K562 (cell line): ENCODE results near the gene CTCFL. TPM values are rescaled to one million over a fixed set of nuclear protein-coding genes. Genes with fewer than 3 reads are reported as not detected.

ENCODE experiments used
- ATAC-seq: fragments of 200-7000 bp; cut with Tn5 transposase; 3 replicates; pipeline ENCODE4 v1.9.1; 2020; ENCODE audit warnings: moderate library complexity
- Bru-seq: library from RNA; stranded (reverse); fragments of 400-500 nt; gene quantifications from one replicate; lab custom pipeline; 2021; lab: Mats Ljungman, UMichigan
- BruChase-seq, 2 experiments: library from RNA; stranded (reverse); fragments of 400-500 nt; gene quantifications; one replicate each; lab custom pipeline; 2021; lab: Mats Ljungman, UMichigan
- BruUV-seq: library from RNA; stranded (reverse); fragments of 400-500 nt; replicated peaks from 2 replicates; lab custom pipeline; 2021; lab: Mats Ljungman, UMichigan
- CTCF ChIA-PET: fragments of 300-600 bp; formaldehyde crosslinking; extraction: SDS; loops from one replicate; lab custom pipeline; 2021; ENCODE audit warnings: low intra/inter-chr PET ratio; lab: Yijun Ruan, JAX
- POLR2A ChIA-PET: fragments of 300-600, 350-650 bp; sonication (Branson Sonifier 250); formaldehyde crosslinking; extraction: SDS; loops from one replicate; lab custom pipeline; 2021; ENCODE audit warnings: antibody characterized with exemption, inconsistent platforms; lab: Yijun Ruan, JAX
- DNase-seq, 4 experiments: peaks; one replicate each; pipeline versions ENCODE4 v3.0.0 to v3.0.0-alpha.2; 2011 to 2018; ENCODE audit warnings: low spot score in 3 of 4, mixed read lengths in 3 of 4; ENCODE audit errors: extremely low read depth in 1 of 4
- FAIRE-seq: peaks from 2 replicates; lab custom pipeline; 2011; peaks lifted over from hg19 to GRCh38; lab: Jason Lieb, UNC
- H2AFZ ChIP-seq: 2 replicates; pipeline ENCODE4 v1.6.0; 2011; ENCODE audit warnings: low read depth, low read length, control low read depth, inconsistent platforms
- H3K27ac ChIP-seq: fragments of 200-600 bp; 3 replicates; pipeline ENCODE4 v1.8.0; 2011; ENCODE audit warnings: low read depth, mild to moderate bottlenecking, control low read depth, inconsistent platforms, low read length, moderate library complexity, mixed read lengths; ENCODE audit errors: extremely low read depth
- H3K27me3 ChIP-seq, 2 experiments: fragments of 300-600 bp in 1 of 2; 2 replicates in 1 of 2; 3 replicates in 1 of 2; pipeline versions ENCODE4 v1.6.0 to v1.8.0; 2011; ENCODE audit warnings: inconsistent platforms in 2 of 2, low read length in 2 of 2, mild to moderate bottlenecking in 1 of 2, mixed read lengths in 1 of 2, moderate library complexity in 1 of 2; ENCODE audit not compliant: control insufficient read depth in 2 of 2, insufficient read depth in 2 of 2
- H3K36me3 ChIP-seq: fragments of 300-600 bp; 3 replicates; pipeline ENCODE4 v1.8.0; 2011; ENCODE audit warnings: mild to moderate bottlenecking, low read length, inconsistent platforms; ENCODE audit not compliant: control insufficient read depth, insufficient read depth
- H3K4me1 ChIP-seq, 2 experiments: fragments of 200-600 bp in 1 of 2; replicated peaks in 1 of 2; 2 replicates in 1 of 2; 3 replicates in 1 of 2; pipeline versions ENCODE4 v1.5.1 to v1.8.0; 2011; ENCODE audit warnings: inconsistent platforms in 2 of 2, low read length in 2 of 2, mild to moderate bottlenecking in 1 of 2, mixed read lengths in 1 of 2, moderate library complexity in 1 of 2; ENCODE audit not compliant: control insufficient read depth in 2 of 2, insufficient read depth in 2 of 2
- H3K4me2 ChIP-seq: 2 replicates; pipeline ENCODE4 v1.6.1; 2011; ENCODE audit warnings: low read length, control low read depth, inconsistent platforms, mixed read lengths; ENCODE audit not compliant: insufficient read depth
- H3K4me3 ChIP-seq: fragments of 200-600 bp; sonication (generic), shearing (Covaris generic); 2 replicates; pipeline ENCODE4 v1.5.1; 2016; ENCODE audit warnings: control low read depth, inconsistent platforms
- H3K79me2 ChIP-seq: fragments of 200-600 bp; 3 replicates; pipeline ENCODE4 v1.8.0; 2011; ENCODE audit warnings: low read length, inconsistent platforms; ENCODE audit not compliant: control insufficient read depth, insufficient read depth
- H3K9ac ChIP-seq, 2 experiments: 2 replicates each; pipeline versions ENCODE4 v1.6.0 to v1.6.1; 2011; ENCODE audit warnings: low read depth in 2 of 2, low read length in 2 of 2, control low read depth in 1 of 2, inconsistent platforms in 1 of 2, mild to moderate bottlenecking in 1 of 2, mixed read lengths in 1 of 2; ENCODE audit not compliant: insufficient read depth in 1 of 2
- H3K9me1 ChIP-seq: one replicate; pipeline ENCODE4 v1.6.0; 2011; ENCODE audit warnings: inconsistent platforms, mild to moderate bottlenecking, low read length, moderate library complexity; ENCODE audit not compliant: control insufficient read depth, insufficient read depth
- H3K9me3 ChIP-seq: replicated peaks from 2 replicates; pipeline ENCODE4 v1.5.1; 2011; ENCODE audit warnings: low read depth, low read length, inconsistent platforms; ENCODE audit not compliant: control insufficient read depth, insufficient read depth
- H4K20me1 ChIP-seq: replicated peaks from 2 replicates; pipeline ENCODE4 v1.6.1; 2011; ENCODE audit warnings: low read length, inconsistent platforms, mixed read lengths; ENCODE audit not compliant: control insufficient read depth, insufficient read depth
- CHD2 ChIP-seq: IDR thresholded peaks from 2 replicates; pipeline ENCODE4 v1.6.1; 2011; ENCODE audit warnings: low read depth, low read length
- ERF ChIP-seq: fragments of 450-650 bp; formaldehyde crosslinking; IDR thresholded peaks from 2 replicates; pipeline ENCODE4 v1.4.0; 2020; ENCODE audit warnings: mild to moderate bottlenecking, mixed read lengths
- MNT ChIP-seq, 2 experiments: fragments of 450-650 bp; conservative IDR thresholded peaks; 2 replicates each; pipeline ENCODE4 v1.6.1; 2017; ENCODE audit warnings: mild to moderate bottlenecking in 2 of 2, moderate library complexity in 2 of 2
- NR3C1 ChIP-seq: sonication (generic); formaldehyde crosslinking; IDR thresholded peaks from 2 replicates; pipeline ENCODE4 v1.8.1; 2022; ENCODE audit warnings: missing genetic modification reagents
- OTX1 ChIP-seq: fragments of 450-650 bp; formaldehyde crosslinking; IDR thresholded peaks from 2 replicates; pipeline ENCODE4 v1.4.0; 2022; ENCODE audit warnings: mild to moderate bottlenecking
- ZNF280A ChIP-seq: fragments of 450-650 bp; IDR thresholded peaks from 2 replicates; pipeline ENCODE4 v1.6.1; 2018; ENCODE audit warnings: mild to moderate bottlenecking, low read depth; ENCODE audit not compliant: partially characterized antibody
- ZNF696 ChIP-seq: fragments of 250-450 bp; sonication (Bioruptor Pico); conservative IDR thresholded peaks from 2 replicates; pipeline ENCODE4 v1.4.0; 2020; ENCODE audit warnings: mild to moderate bottlenecking, moderate library complexity
- WGBS: fragments of 100-300 bp; shearing (Covaris generic); methylation state at CpG from one replicate; pipeline ENCODE4 v1.1.6; 2016; ENCODE audit warnings: low coverage, mixed read lengths; ENCODE audit not compliant: insufficient coverage; ENCODE audit errors: missing lambda C conversion rate; 5-methylcytosine and 5-hydroxymethylcytosine counted together
- in situ Hi-C: fragments of 300-500 bp; cut with MboI; formaldehyde crosslinking; loops from 4 replicates; pipeline ENCODE4 v1.15.0; 2018; ENCODE audit warnings: inconsistent platforms, mixed read lengths
- intact Hi-C: fragments of 100-400 bp; cut with micrococcal nuclease; formaldehyde crosslinking; loops from 2 replicates; pipeline ENCODE4 v1.14.2; 2022
- long read RNA-seq, 3 experiments: library from polyadenylated mRNA in 2 of 3; library from RNA in 1 of 3; unstranded in 2 of 3; stranded (forward) in 1 of 3; transcript quantifications; one replicate each; pipeline ENCODE4 v2.0.0, GENCODE V29; 2019 to 2022
- polyA minus RNA-seq, 3 experiments: library from RNA; depleted of rRNA, polyadenylated mRNA; stranded (reverse); fragments of >200 nt; gene quantifications; 2 replicates each; pipeline ENCODE4 v1.2.3, GENCODE V29; 2011
- polyA plus RNA-seq, 8 experiments: library from polyadenylated mRNA; depleted of rRNA in 4 of 8; stranded (reverse) in 5 of 8; unstranded in 3 of 8; fragments of >200 nt; fragmentation: Nextera tagmentation in 2 of 8; fragmentation: Illumina TruSeq in 1 of 8; extraction: Ambion mirVana in 2 of 8; extraction: Trizol in 1 of 8; gene quantifications; 2 replicates each; pipeline versions ENCODE4 v1.2.1 to v1.2.3, GENCODE V29; 2011 to 2014; ENCODE audit warnings: inconsistent platforms in 1 of 8, missing spikeins in 1 of 8
- total RNA-seq, 7 experiments: library from RNA; depleted of rRNA in 6 of 7; stranded (reverse); fragments of >200 nt in 6 of 7; fragmentation: Illumina TruSeq in 2 of 7; extraction: Trizol in 2 of 7; gene quantifications; 2 replicates each; pipeline versions ENCODE4 v1.2.1 to v1.2.3, GENCODE V29; 2011 to 2021; ENCODE audit warnings: low replicate concordance in 1 of 7
- TF ChIP-seq, protein P1 (sequence below): fragments of 450-650 bp; conservative IDR thresholded peaks from 2 replicates; pipeline ENCODE4 v1.6.1; 2016; ENCODE audit warnings: missing genetic modification characterization, low read depth, mild to moderate bottlenecking, missing compliant biosample characterization, moderate library complexity

Gene CTCFL
- 102 and 125 TPM in 2 replicates for total RNA-seq (2011; cell fraction: chromatin; rRNA removed; ENCODE audit: low replicate concordance)
- total RNA-seq (2011; cell fraction: nucleolus; rRNA removed) = 77.5 and 83.4 TPM in 2 replicates
- total RNA-seq (2011; cell fraction: nucleoplasm; rRNA removed) = 85.3 and 118 TPM in 2 replicates
- total RNA-seq (2014; rRNA removed) (120 and 126 TPM in 2 replicates), total RNA-seq (2014; rRNA removed; fragmentation: Illumina TruSeq; extraction: Trizol) (111 and 112 TPM in 2 replicates), total RNA-seq (2015; rRNA removed; fragmentation: Illumina TruSeq; extraction: Trizol) (80.9 and 89.1 TPM in 2 replicates), total RNA-seq (2021) (122 and 124 TPM in 2 replicates), polyA plus RNA-seq (2011; rRNA removed) (188 and 206 TPM in 2 replicates), polyA plus RNA-seq (2014; fragmentation: Illumina TruSeq; extraction: Trizol) (137 and 177 TPM in 2 replicates), polyA plus RNA-seq (2014; fragmentation: Nextera tagmentation; extraction: Ambion mirVana) (10 to 100 TPM; 42.4 to 62.7 TPM), polyA plus RNA-seq (2014; rRNA removed) (100 and 122 TPM in 2 replicates), polyA minus RNA-seq (2011; rRNA and poly(A)+ RNA removed) (265 and 279 TPM in 2 replicates), Bru-seq, nascent RNA (percentile 91 among the genes with signal in this experiment), BruChase-seq, experiment 1, labeled RNA remaining after a 2-hour chase (percentile 90 among the genes with signal in this experiment), BruChase-seq, experiment 2, labeled RNA remaining after a 6-hour chase (percentile 91 among the genes with signal in this experiment)
- polyA plus RNA-seq (2011; cell fraction: cytosol; rRNA removed) = 125 and 152 TPM in 2 replicates
- 92.0 and 115 TPM in 2 replicates for polyA plus RNA-seq (2011; cell fraction: nucleus; rRNA removed)
- polyA plus RNA-seq (2012) = 72.2 and 120 TPM in 2 replicates
- polyA minus RNA-seq (2011; cell fraction: cytosol; rRNA and poly(A)+ RNA removed) = 117 and 124 TPM in 2 replicates
- 39.4 and 86.3 TPM in 2 replicates for polyA minus RNA-seq (2011; cell fraction: nucleus; rRNA and poly(A)+ RNA removed)
- long read RNA-seq, experiment 1, full-length matches to known transcripts = 160 of 349 reads
- long read RNA-seq, experiment 1, partial matches to known transcripts = 121 of 349 reads
- long read RNA-seq, experiment 1, other reads (novel, unspliced or antisense) = 68 of 349 reads
- long read RNA-seq, experiment 2, full-length matches to known transcripts = 17 of 135 reads
- long read RNA-seq, experiment 2, partial matches to known transcripts = 20 of 135 reads
- long read RNA-seq, experiment 2, other reads (novel, unspliced or antisense) = 98 of 135 reads
- long read RNA-seq, experiment 3, full-length matches to known transcripts = 20 of 90 reads
- long read RNA-seq, experiment 3, partial matches to known transcripts = 54 of 90 reads
- long read RNA-seq, experiment 3, other reads (novel, unspliced or antisense) = 16 of 90 reads

DNA sequence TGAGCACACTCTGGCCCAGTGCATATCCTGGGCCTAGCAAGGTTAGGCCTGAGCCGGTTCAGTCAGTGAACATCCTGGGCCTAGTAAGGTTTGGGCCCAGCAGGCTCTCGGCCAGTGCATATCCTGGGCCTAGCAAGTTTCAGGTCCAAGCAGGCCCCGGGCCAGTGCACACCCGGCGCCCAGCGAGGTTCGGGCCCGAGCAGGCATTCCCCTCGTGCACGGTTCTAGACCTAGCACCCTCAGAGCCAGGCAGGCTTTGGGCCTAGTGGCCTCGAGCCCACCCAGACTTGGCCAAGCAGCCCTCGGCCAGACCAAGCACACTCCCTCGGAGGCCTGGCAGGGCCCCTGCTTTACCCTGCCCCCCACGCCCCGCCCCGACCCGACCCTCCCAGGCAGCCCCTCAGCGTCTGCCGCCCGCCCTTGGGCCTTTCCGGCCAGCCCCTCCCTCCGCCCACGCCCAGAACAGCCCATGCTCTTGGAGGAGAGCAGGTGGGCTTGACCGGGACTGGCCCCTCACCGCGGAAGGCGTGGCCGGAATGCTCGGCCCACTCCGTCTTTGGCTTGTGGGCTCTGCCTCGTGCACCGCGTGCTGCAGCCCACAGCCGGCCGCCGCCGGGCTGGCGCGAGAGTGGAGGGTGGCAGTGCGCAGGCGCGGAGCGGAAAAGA lies at the start of gene CTCFL:
TSS of gene CTCFL (minus strand) at position 630 of the 666 bp plus-strand sequence. CDS start 935 bp downstream, outside the sequence.
- Histone ChIP-seq H3K9me3 (no peaks in the 10 kb centered on the region), H3K4me2 (peak within 1 kb of the TSS; percentile 95), H2AFZ (peak within 1 kb of the TSS; percentile 68), H4K20me1 (0 out of 2 replicates have a peak, but pooled peaks cover 9% of the 10 kb centered on the region), H3K4me1 (peaks cover 27 to 32% of the 10 kb centered on the region in 2 experiments; a peak in 4 of 5 replicates), H3K27me3 (no peaks in the 10 kb centered on the region), H3K36me3 (peaks cover 44% of the 10 kb centered on the region), H3K4me3 (peak within 1 kb of the TSS; percentile 59), H3K9me1 (no peaks in the 10 kb centered on the region), H3K9ac (peak within 1 kb of the TSS; percentile 93 to 96), H3K79me2 (peaks cover 52% of the 10 kb centered on the region), H3K27ac (peak within 1 kb of the TSS; percentile 93)
- ChIA-PET CTCF (interaction anchor here (0.5 to 4.9 kb wide), 2 partner anchors 69 to 132 kb away, joined by 3 to 103 read pairs; no protein-coding TSS in a partner anchor), POLR2A (no interaction called here)
- in situ Hi-C loops (loop anchor here (10.0 kb wide), 1 partner anchor 680 kb away; no protein-coding TSS in a partner anchor), intact Hi-C loops (loop anchor here (5.0 kb wide), 1 partner anchor 417 kb away; no protein-coding TSS in a partner anchor)
- DNase-seq = peak; percentile 90 to 95 (median 90)
- FAIRE-seq = peak; percentile 74
- BruUV-seq = no TSS peak
- ATAC-seq = peak; percentile 65
- under 1% methylated on average over 20 of the region's 43 CpGs for WGBS
- TF ChIP-seq, protein P1, sequence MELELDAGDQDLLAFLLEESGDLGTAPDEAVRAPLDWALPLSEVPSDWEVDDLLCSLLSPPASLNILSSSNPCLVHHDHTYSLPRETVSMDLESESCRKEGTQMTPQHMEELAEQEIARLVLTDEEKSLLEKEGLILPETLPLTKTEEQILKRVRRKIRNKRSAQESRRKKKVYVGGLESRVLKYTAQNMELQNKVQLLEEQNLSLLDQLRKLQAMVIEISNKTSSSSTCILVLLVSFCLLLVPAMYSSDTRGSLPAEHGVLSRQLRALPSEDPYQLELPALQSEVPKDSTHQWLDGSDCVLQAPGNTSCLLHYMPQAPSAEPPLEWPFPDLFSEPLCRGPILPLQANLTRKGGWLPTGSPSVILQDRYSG (tag) = peak; percentile 75
- peak; percentile 87 to 93 for TF ChIP-seq MNT (conservative IDR thresholded peaks at IDR 0.05)
- TF ChIP-seq OTX1 (CRISPR knock-in tag) = 0 out of 2 replicates have a peak, but pooled peaks have one; percentile 7
- peak; percentile 84 for TF ChIP-seq NR3C1
- TF ChIP-seq ZNF280A = no peak
- TF ChIP-seq CHD2 = peak; percentile 52
- peak; percentile 49; the same call in 1 of the 2 replicates for TF ChIP-seq ERF (CRISPR knock-in tag)
- no peak for TF ChIP-seq ZNF696 (CRISPR knock-in tag)
